DOHH2 (cell line): ENCODE data around the gene OR52J3.

Experiments used
- H3F3A ChIP-seq: fragments of 200-600 bp; sonication (generic), shearing (Covaris generic); 2 replicates; pipeline ENCODE4 v1.6.0; 2016; ENCODE audit warnings: antibody characterized with exemption, mild to moderate bottlenecking; ENCODE audit not compliant: control insufficient read depth, insufficient read depth
- H3K27ac ChIP-seq: fragments of 200-600 bp; sonication (generic); 2 replicates; pipeline ENCODE4 v1.5.1; 2014; ENCODE audit warnings: low read depth, mild to moderate bottlenecking, low read length, moderate library complexity
- H3K27me3 ChIP-seq: fragments of 200-600 bp; sonication (generic); 2 replicates; pipeline ENCODE4 v1.6.1; 2014; ENCODE audit warnings: mild to moderate bottlenecking, low read length, mixed read lengths; ENCODE audit not compliant: control insufficient read depth
- H3K36me3 ChIP-seq: fragments of 200-600 bp; sonication (generic); 2 replicates; pipeline ENCODE4 v1.6.1; 2014; ENCODE audit warnings: mild to moderate bottlenecking, low read length, moderate library complexity, mixed read lengths; ENCODE audit not compliant: control insufficient read depth
- H3K4me1 ChIP-seq: fragments of 200-600 bp; sonication (generic); 2 replicates; pipeline ENCODE4 v1.6.1; 2014; ENCODE audit warnings: mild to moderate bottlenecking, low read length, mixed read lengths; ENCODE audit not compliant: control insufficient read depth
- H3K4me2 ChIP-seq: fragments of 200-600 bp; sonication (generic); 2 replicates; pipeline ENCODE4 v1.6.0; 2014; ENCODE audit warnings: mild to moderate bottlenecking, low read length, moderate library complexity
- H3K4me3 ChIP-seq: fragments of 200-600 bp; sonication (generic); 2 replicates; pipeline ENCODE4 v1.5.1; 2014; ENCODE audit warnings: mild to moderate bottlenecking, low read length, mixed read lengths
- H3K79me2 ChIP-seq: fragments of 200-600 bp; sonication (generic); 2 replicates; pipeline ENCODE4 v1.6.1; 2014; ENCODE audit warnings: mild to moderate bottlenecking, low read length, mixed read lengths; ENCODE audit not compliant: control insufficient read depth
- H3K9me2 ChIP-seq: fragments of 200-600 bp; sonication (generic); replicated peaks from 2 replicates; pipeline ENCODE4 v1.6.1; 2014; ENCODE audit warnings: mild to moderate bottlenecking, low read length, mixed read lengths; ENCODE audit not compliant: control insufficient read depth
- H3K9me3 ChIP-seq: fragments of 200-600 bp; sonication (generic); 2 replicates; pipeline ENCODE4 v1.6.1; 2014; ENCODE audit warnings: antibody characterized with exemption, low read length, mixed read lengths; ENCODE audit not compliant: control insufficient read depth, insufficient read depth
- H4K20me1 ChIP-seq: fragments of 200-600 bp; sonication (generic); 2 replicates; pipeline ENCODE4 v1.6.0; 2014; ENCODE audit warnings: low read depth, mild to moderate bottlenecking, antibody characterized with exemption, low read length, moderate library complexity; ENCODE audit not compliant: control insufficient read depth, insufficient read depth
- EZH2phosphoT487 ChIP-seq: fragments of 200-600 bp; sonication (generic); IDR thresholded peaks from 2 replicates; pipeline ENCODE4 v1.6.1; 2017; ENCODE audit warnings: borderline replicate concordance, mild to moderate bottlenecking, antibody characterized with exemption, low read length, moderate library complexity, mixed read lengths
- TF ChIP-seq, protein P1 (sequence below): fragments of 200-600 bp; sonication (generic); IDR thresholded peaks from one replicate; pipeline ENCODE4 v1.5.1; 2014; ENCODE audit warnings: antibody characterized with exemption, mild to moderate bottlenecking, low read depth, low read length; ENCODE audit not compliant: poor library complexity, severe bottlenecking

The OR52J3 gene

GRCh38 chr11:5081405-5081804 lies 35.1 kb downstream of the OR52J3 start:
- no peak overlapping the region for H3K27ac ChIP-seq
- H3K4me1 ChIP-seq: no peaks in the 10 kb centered on the region
- no peak overlapping the region for H3K4me3 ChIP-seq
- H4K20me1 ChIP-seq: no peaks in the 10 kb centered on the region
- H3K9me2 ChIP-seq: no peaks in the 10 kb centered on the region
- H3K79me2 ChIP-seq: no peaks in the 10 kb centered on the region
- H3K9me3 ChIP-seq: no peaks in the 10 kb centered on the region
- no peaks in the 10 kb centered on the region for H3K36me3 ChIP-seq
- no peak overlapping the region for H3K4me2 ChIP-seq
- no peaks in the 10 kb centered on the region for H3F3A ChIP-seq
- no peak for TF ChIP-seq EZH2phosphoT487
- no peaks in the 10 kb centered on the region for H3K27me3 ChIP-seq

DNA sequence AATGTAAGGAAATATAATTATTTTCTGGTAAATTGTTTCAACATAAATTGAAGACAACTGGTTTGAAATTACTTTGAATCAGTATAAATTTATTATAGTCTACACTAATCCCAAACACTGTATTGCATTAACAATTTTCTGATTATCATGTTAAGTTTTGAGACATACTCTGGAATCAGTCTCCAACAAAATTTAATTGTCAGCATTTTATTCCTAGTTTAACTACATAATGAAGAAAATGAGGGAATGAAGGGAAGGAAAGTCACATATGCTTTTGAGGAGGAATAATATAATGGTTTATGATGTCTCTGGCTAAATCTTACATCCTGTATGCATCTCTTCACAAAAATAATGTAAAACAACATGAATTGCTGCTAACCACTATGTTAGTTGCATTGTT lies 37.3 kb downstream of the OR52J3 start:
- H3K27ac ChIP-seq: no peak overlapping the region
- H4K20me1 ChIP-seq: no peaks in the 10 kb centered on the region
- no peak overlapping the region for H3K4me3 ChIP-seq
- TF ChIP-seq, protein P1, sequence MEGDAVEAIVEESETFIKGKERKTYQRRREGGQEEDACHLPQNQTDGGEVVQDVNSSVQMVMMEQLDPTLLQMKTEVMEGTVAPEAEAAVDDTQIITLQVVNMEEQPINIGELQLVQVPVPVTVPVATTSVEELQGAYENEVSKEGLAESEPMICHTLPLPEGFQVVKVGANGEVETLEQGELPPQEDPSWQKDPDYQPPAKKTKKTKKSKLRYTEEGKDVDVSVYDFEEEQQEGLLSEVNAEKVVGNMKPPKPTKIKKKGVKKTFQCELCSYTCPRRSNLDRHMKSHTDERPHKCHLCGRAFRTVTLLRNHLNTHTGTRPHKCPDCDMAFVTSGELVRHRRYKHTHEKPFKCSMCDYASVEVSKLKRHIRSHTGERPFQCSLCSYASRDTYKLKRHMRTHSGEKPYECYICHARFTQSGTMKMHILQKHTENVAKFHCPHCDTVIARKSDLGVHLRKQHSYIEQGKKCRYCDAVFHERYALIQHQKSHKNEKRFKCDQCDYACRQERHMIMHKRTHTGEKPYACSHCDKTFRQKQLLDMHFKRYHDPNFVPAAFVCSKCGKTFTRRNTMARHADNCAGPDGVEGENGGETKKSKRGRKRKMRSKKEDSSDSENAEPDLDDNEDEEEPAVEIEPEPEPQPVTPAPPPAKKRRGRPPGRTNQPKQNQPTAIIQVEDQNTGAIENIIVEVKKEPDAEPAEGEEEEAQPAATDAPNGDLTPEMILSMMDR: no peak
- no peak for TF ChIP-seq EZH2phosphoT487
- H3K4me1 ChIP-seq: no peaks in the 10 kb centered on the region
- no peaks in the 10 kb centered on the region for H3K36me3 ChIP-seq
- no peaks in the 10 kb centered on the region for H3F3A ChIP-seq
- H3K4me2 ChIP-seq: no peak overlapping the region
- H3K9me2 ChIP-seq: no peaks in the 10 kb centered on the region
- no peaks in the 10 kb centered on the region for H3K79me2 ChIP-seq
- H3K27me3 ChIP-seq: no peaks in the 10 kb centered on the region
- H3K9me3 ChIP-seq: no peaks in the 10 kb centered on the region

GRCh38 chr11:5088556-5088955 lies 42.2 kb downstream of the OR52J3 start:
- no peaks in the 10 kb centered on the region for H3K27me3 ChIP-seq
- H3K36me3 ChIP-seq: no peaks in the 10 kb centered on the region
- H3K79me2 ChIP-seq: no peaks in the 10 kb centered on the region
- H4K20me1 ChIP-seq: no peaks in the 10 kb centered on the region
- no peak overlapping the region for H3K27ac ChIP-seq
- H3K4me1 ChIP-seq: no peaks in the 10 kb centered on the region
- TF ChIP-seq, protein P1: no peak
- no peak for TF ChIP-seq EZH2phosphoT487
- H3K4me2 ChIP-seq: no peak overlapping the region
- H3F3A ChIP-seq: no peaks in the 10 kb centered on the region
- H3K4me3 ChIP-seq: no peak overlapping the region
- no peaks in the 10 kb centered on the region for H3K9me3 ChIP-seq
- H3K9me2 ChIP-seq: no peaks in the 10 kb centered on the region

- no peaks in the 10 kb centered on the region for H4K20me1 ChIP-seq
- H3K4me1 ChIP-seq: no peaks in the 10 kb centered on the region
- no peak overlapping the region for H3K4me3 ChIP-seq
- no peaks in the 10 kb centered on the region for H3K27me3 ChIP-seq
- no peaks in the 10 kb centered on the region for H3K36me3 ChIP-seq
- no peaks in the 10 kb centered on the region for H3F3A ChIP-seq
- H3K27ac ChIP-seq: no peak overlapping the region
- no peaks in the 10 kb centered on the region for H3K79me2 ChIP-seq
- no peak for TF ChIP-seq EZH2phosphoT487
- TF ChIP-seq, protein P1: no peak
- H3K4me2 ChIP-seq: no peak overlapping the region
- no peaks in the 10 kb centered on the region for H3K9me3 ChIP-seq
- no peaks in the 10 kb centered on the region for H3K9me2 ChIP-seq
These were observed 44.3 kb downstream of the OR52J3 start for GRCh38 chr11:5090668-5091067.
